Neuronal stem cell (in vitro differentiated cells): ENCODE results near the gene FRAS1.

Experiments
- DNase-seq: peaks from one replicate; pipeline ENCODE4 v3.0.0-alpha.2; 2013; ENCODE audit warnings: low spot score
- H2AFZ ChIP-seq: one replicate; pipeline ENCODE4 v1.6.1; 2013; ENCODE audit warnings: mild to moderate bottlenecking, low read length, inconsistent platforms
- H2AK5ac ChIP-seq: 2 replicates; pipeline ENCODE4 v1.6.1; 2013; ENCODE audit warnings: low read depth, mild to moderate bottlenecking, inconsistent platforms, low read length, moderate library complexity, mixed read lengths
- H2BK120ac ChIP-seq: 2 replicates; pipeline ENCODE4 v1.6.1; 2013; ENCODE audit warnings: low read depth, mild to moderate bottlenecking, inconsistent platforms, low read length, moderate library complexity, mixed read lengths
- H2BK12ac ChIP-seq: one replicate; pipeline ENCODE4 v1.6.1; 2013; ENCODE audit warnings: low read length, inconsistent platforms
- H2BK15ac ChIP-seq: 2 replicates; pipeline ENCODE4 v1.6.1; 2013; ENCODE audit warnings: mild to moderate bottlenecking, low read length, inconsistent platforms, mixed read lengths
- H2BK5ac ChIP-seq: one replicate; pipeline ENCODE4 v1.6.1; 2013; ENCODE audit warnings: inconsistent platforms, mild to moderate bottlenecking, low read length, moderate library complexity
- H3K14ac ChIP-seq: one replicate; pipeline ENCODE4 v1.6.1; 2013; ENCODE audit warnings: low read length, inconsistent platforms
- H3K18ac ChIP-seq: 2 replicates; pipeline ENCODE4 v1.6.1; 2013; ENCODE audit warnings: low read length, inconsistent platforms
- H3K23ac ChIP-seq: 2 replicates; pipeline ENCODE4 v1.6.1; 2013; ENCODE audit warnings: low read depth, mild to moderate bottlenecking, mixed read lengths, low read length, inconsistent platforms; ENCODE audit not compliant: poor library complexity
- H3K27ac ChIP-seq: replicated peaks from 3 replicates; pipeline ENCODE4 v1.5.1; 2013; ENCODE audit warnings: low read length, inconsistent platforms
- H3K27me3 ChIP-seq, 3 experiments: 2 replicates each; pipeline ENCODE4 v1.6.1; 2013; ENCODE audit warnings: low read length in 3 of 3, mild to moderate bottlenecking in 2 of 3, inconsistent platforms in 1 of 3, low read depth in 1 of 3, mixed read lengths in 1 of 3, moderate library complexity in 1 of 3; ENCODE audit not compliant: control insufficient read depth in 3 of 3, insufficient read depth in 3 of 3
- H3K36me3 ChIP-seq, 2 donors: replicated peaks in 1 of 2; 2 replicates each; pipeline ENCODE4 v1.6.1; 2013; ENCODE audit warnings: low read length in 2 of 2; ENCODE audit not compliant: control insufficient read depth in 2 of 2, insufficient read depth in 2 of 2
- H3K4ac ChIP-seq: 2 replicates; pipeline ENCODE4 v1.6.1; 2013; ENCODE audit warnings: inconsistent platforms, mild to moderate bottlenecking, low read length, moderate library complexity
- H3K4me1 ChIP-seq, 2 donors: 1 replicate in 1 of 2; 2 replicates in 1 of 2; pipeline ENCODE4 v1.6.1; 2013; ENCODE audit warnings: low read length in 2 of 2, low read depth in 1 of 2; ENCODE audit not compliant: control insufficient read depth in 2 of 2, insufficient read depth in 1 of 2
- H3K4me2 ChIP-seq: one replicate; pipeline ENCODE4 v1.6.1; 2013; ENCODE audit warnings: mild to moderate bottlenecking, low read length, inconsistent platforms; ENCODE audit not compliant: insufficient read depth, poor library complexity, severe bottlenecking
- H3K4me3 ChIP-seq, 2 donors: 2 replicates each; pipeline ENCODE4 v1.5.1; 2013; ENCODE audit warnings: low read length in 2 of 2, mild to moderate bottlenecking in 2 of 2, inconsistent platforms in 1 of 2, moderate library complexity in 1 of 2
- H3K79me1 ChIP-seq: one replicate; pipeline ENCODE4 v1.6.1; 2013; ENCODE audit warnings: low read depth, mild to moderate bottlenecking, inconsistent platforms, low read length, moderate library complexity
- H3K9ac ChIP-seq: one replicate; pipeline ENCODE4 v1.6.1; 2013; ENCODE audit warnings: mild to moderate bottlenecking, low read depth, low read length, inconsistent platforms; ENCODE audit not compliant: poor library complexity
- H3K9me3 ChIP-seq, 2 donors: replicated peaks in 1 of 2; 2 replicates each; pipeline versions ENCODE3 to v1.6.1; 2013; ENCODE audit warnings: low read length in 2 of 2, mild to moderate bottlenecking in 2 of 2, inconsistent platforms in 1 of 2, low read depth in 1 of 2, mixed read lengths in 1 of 2, moderate library complexity in 1 of 2; ENCODE audit not compliant: control insufficient read depth in 2 of 2, insufficient read depth in 1 of 2
- H4K8ac ChIP-seq: one replicate; pipeline ENCODE4 v1.6.1; 2013; ENCODE audit warnings: low read depth, mild to moderate bottlenecking, inconsistent platforms, low read length, moderate library complexity
- H4K91ac ChIP-seq: one replicate; pipeline ENCODE4 v1.6.1; 2013; ENCODE audit warnings: low read length, low read depth, mild to moderate bottlenecking, inconsistent platforms; ENCODE audit not compliant: poor library complexity
- WGBS, 2 donors: extraction: QIAGEN DNeasy Blood & Tissue Kit; methylation state at CpG; one replicate each; pipeline ENCODE4 v1.1.7; 2013; ENCODE audit warnings: missing lambda C conversion rate in 2 of 2, mixed read lengths in 1 of 2; ENCODE audit not compliant: insufficient read length in 2 of 2, insufficient replicate concordance in 1 of 2; ENCODE audit errors: extremely low coverage in 2 of 2; 5-methylcytosine and 5-hydroxymethylcytosine counted together

FRAS1 gene

DNA sequence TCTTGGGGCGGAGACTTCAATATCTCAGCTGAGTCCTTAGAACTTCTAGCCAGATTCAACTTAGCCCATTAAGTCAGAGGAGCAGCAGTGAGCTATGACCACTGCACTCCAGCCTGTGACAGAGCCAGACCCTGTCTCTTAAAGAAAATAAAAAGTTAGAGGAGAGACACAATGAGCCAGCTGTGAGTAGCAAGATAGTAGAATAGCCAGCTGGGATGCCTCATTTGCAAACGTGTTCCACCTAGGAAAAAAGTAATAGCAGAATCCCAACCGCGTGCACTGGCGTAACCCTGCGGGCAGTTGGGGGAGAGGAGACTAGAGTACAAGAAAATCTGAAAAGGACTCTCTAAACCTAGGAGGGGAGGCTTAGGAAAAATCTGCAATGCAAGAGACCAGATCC, 361.3 kb downstream of the FRAS1 start:
- H3K9me3 ChIP-seq: no peaks in the 10 kb centered on the region
- no peaks in the 10 kb centered on the region for H3K79me1 ChIP-seq
- H3K4ac ChIP-seq: no peak overlapping the region
- peaks cover 13 to 16% of the 10 kb centered on the region in 2 donors for H3K4me1 ChIP-seq
- H3K4me3 ChIP-seq: no peak overlapping the region
- H3K18ac ChIP-seq: no peak overlapping the region
- H2AFZ ChIP-seq: peak overlapping the region; percentile 32
- no peak overlapping the region for H3K4me2 ChIP-seq
- H2BK12ac ChIP-seq: no peak overlapping the region
- no peak overlapping the region for H3K9ac ChIP-seq
- H2BK15ac ChIP-seq: no peak overlapping the region
- no peak overlapping the region for H4K8ac ChIP-seq
- DNase-seq: no peak
- H2BK120ac ChIP-seq: no peak overlapping the region
- H3K14ac ChIP-seq: no peak overlapping the region
- H2AK5ac ChIP-seq: no peak overlapping the region
- H3K36me3 ChIP-seq: peaks cover 0 to 9% of the 10 kb centered on the region in 2 donors
- no CpG with 5 or more reads among the region's 6 CpGs for WGBS, 2 donors
- H3K27ac ChIP-seq: peak overlapping the region; percentile 38
- no peaks in the 10 kb centered on the region for H3K27me3 ChIP-seq
- no peak overlapping the region for H2BK5ac ChIP-seq
- H3K23ac ChIP-seq: no peak overlapping the region
- no peak overlapping the region for H4K91ac ChIP-seq

DNA sequence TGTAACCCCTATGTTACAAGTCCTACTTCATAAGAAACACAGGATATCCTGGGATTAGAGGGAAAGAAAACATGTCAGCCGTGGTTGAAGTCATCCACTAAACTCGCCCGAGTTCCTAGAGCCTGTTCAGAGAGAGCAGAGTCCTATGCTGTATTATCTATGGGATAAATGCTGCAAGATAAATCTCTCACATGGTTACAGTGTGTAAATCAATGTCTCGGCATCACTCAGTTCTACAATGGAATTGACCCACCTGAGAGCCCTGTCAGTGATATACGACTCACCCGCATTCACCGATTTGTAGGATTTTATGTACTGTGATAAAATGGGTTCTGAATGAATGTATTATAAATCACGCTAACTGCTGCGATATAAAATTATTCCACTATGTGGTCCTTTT, 366.7 kb downstream of the FRAS1 start:
- H3K27ac ChIP-seq: no peak overlapping the region
- H2BK5ac ChIP-seq: no peak overlapping the region
- H4K91ac ChIP-seq: no peak overlapping the region
- H2BK120ac ChIP-seq: no peak overlapping the region
- H3K4me2 ChIP-seq: no peak overlapping the region
- H3K9me3 ChIP-seq: no peaks in the 10 kb centered on the region
- H2BK12ac ChIP-seq: no peak overlapping the region
- no peak overlapping the region for H2AFZ ChIP-seq
- no peaks in the 10 kb centered on the region for H3K27me3 ChIP-seq
- no peak overlapping the region for H3K23ac ChIP-seq
- DNase-seq: no peak
- H3K4ac ChIP-seq: no peak overlapping the region
- peaks cover 0 to 7% of the 10 kb centered on the region in 2 donors for H3K36me3 ChIP-seq
- no peak overlapping the region for H3K4me3 ChIP-seq
- no peak overlapping the region for H3K9ac ChIP-seq
- H3K14ac ChIP-seq: no peak overlapping the region
- no peak overlapping the region for H4K8ac ChIP-seq
- no CpG with 5 or more reads among the region's 9 CpGs for whole genome bisulfite sequencing, 2 donors
- no peak overlapping the region for H3K18ac ChIP-seq
- H3K79me1 ChIP-seq: no peaks in the 10 kb centered on the region
- H2BK15ac ChIP-seq: no peak overlapping the region
- H2AK5ac ChIP-seq: no peak overlapping the region
- H3K4me1 ChIP-seq: peaks cover 0 to 2% of the 10 kb centered on the region in 2 donors

DNA sequence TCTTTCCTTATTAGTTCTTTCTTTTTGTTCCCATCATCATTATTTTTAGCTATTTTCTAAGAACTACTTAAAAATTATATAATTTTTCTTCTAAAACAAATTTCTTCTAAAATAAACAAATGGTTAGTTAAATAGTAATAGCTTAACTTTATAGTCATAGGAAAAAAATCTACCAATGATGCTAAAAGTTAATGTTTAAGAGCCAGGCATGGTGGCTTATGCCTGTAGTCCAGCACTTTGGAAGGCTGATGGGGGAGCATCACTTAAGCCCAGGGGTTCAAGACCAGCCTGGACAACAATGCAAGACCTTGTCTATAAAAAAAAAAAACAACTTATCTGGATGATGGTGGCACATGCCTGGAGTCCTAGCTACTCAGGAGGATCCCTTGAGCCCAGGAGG, 367.3 kb downstream of the FRAS1 start:
- no peak overlapping the region for H3K4me2 ChIP-seq
- no peaks in the 10 kb centered on the region for H3K27me3 ChIP-seq
- H4K8ac ChIP-seq: no peak overlapping the region
- no peak for DNase-seq
- H2BK120ac ChIP-seq: no peak overlapping the region
- no peaks in the 10 kb centered on the region for H3K9me3 ChIP-seq
- H3K18ac ChIP-seq: no peak overlapping the region
- no peak overlapping the region for H3K23ac ChIP-seq
- H3K4me1 ChIP-seq: no peaks in the 10 kb centered on the region
- no peak overlapping the region for H2AFZ ChIP-seq
- no peak overlapping the region for H2BK5ac ChIP-seq
- peaks cover 0 to 7% of the 10 kb centered on the region in 2 donors for H3K36me3 ChIP-seq
- H2BK15ac ChIP-seq: no peak overlapping the region
- no peak overlapping the region for H3K4ac ChIP-seq
- no peak overlapping the region for H3K9ac ChIP-seq
- H3K79me1 ChIP-seq: no peaks in the 10 kb centered on the region
- no peak overlapping the region for H3K14ac ChIP-seq
- no peak overlapping the region for H3K4me3 ChIP-seq
- no peak overlapping the region for H2AK5ac ChIP-seq
- H4K91ac ChIP-seq: no peak overlapping the region
- no peak overlapping the region for H2BK12ac ChIP-seq
- no peak overlapping the region for H3K27ac ChIP-seq

DNA sequence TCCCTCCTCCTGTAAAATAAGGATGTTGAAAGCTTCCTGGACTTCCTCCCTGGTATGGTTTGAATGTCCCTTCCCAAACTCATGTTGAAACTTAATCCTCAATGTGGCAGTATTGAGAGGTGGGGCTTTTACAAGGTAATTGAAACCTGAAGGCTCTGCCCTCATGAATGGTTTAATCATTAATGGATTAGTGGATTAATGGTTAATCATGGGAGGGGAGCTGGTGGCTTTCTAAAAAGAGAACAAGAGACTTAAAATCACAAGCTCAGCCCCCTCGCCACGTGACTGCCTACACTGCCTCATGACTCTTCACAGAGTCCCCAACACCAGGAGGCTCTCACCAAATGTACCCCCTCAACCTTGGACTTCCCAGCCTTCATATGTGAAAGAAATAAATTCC, 369.8 kb downstream of the FRAS1 start:
- H3K27me3 ChIP-seq: no peaks in the 10 kb centered on the region
- H3K4ac ChIP-seq: no peak overlapping the region
- DNase-seq: no peak
- no peak overlapping the region for H3K23ac ChIP-seq
- no peak overlapping the region for H2AFZ ChIP-seq
- no CpG with 5 or more reads among the region's 2 CpGs for WGBS, 2 donors
- H4K8ac ChIP-seq: no peak overlapping the region
- no peak overlapping the region for H3K14ac ChIP-seq
- H3K9ac ChIP-seq: no peak overlapping the region
- H2BK120ac ChIP-seq: no peak overlapping the region
- H3K4me3 ChIP-seq: no peak overlapping the region
- peaks cover 0 to 6% of the 10 kb centered on the region in 2 donors for H3K36me3 ChIP-seq
- no peak overlapping the region for H3K18ac ChIP-seq
- H3K27ac ChIP-seq: no peak overlapping the region
- H4K91ac ChIP-seq: no peak overlapping the region
- H3K4me2 ChIP-seq: no peak overlapping the region
- no peak overlapping the region for H2BK12ac ChIP-seq
- H3K9me3 ChIP-seq: no peaks in the 10 kb centered on the region
- H3K79me1 ChIP-seq: no peaks in the 10 kb centered on the region
- no peak overlapping the region for H2AK5ac ChIP-seq
- H2BK5ac ChIP-seq: no peak overlapping the region
- no peaks in the 10 kb centered on the region for H3K4me1 ChIP-seq
- H2BK15ac ChIP-seq: no peak overlapping the region
